K562 (cell line): Measurements from ENCODE around the gene NBEAL2. TPM values are rescaled to one million over a fixed set of nuclear protein-coding genes. Genes with fewer than 3 reads are reported as not detected.
A peak's percentile ranks its signal among the peaks of the same experiment; 100 is the strongest.

Experiments used
- CREBBP ChIP-seq: IDR thresholded peaks from one replicate; pipeline ENCODE4 v1.6.1; 2012; ENCODE audit warnings: low read depth, mild to moderate bottlenecking, control low read depth, inconsistent platforms, low read length
- EP400 ChIP-seq: fragments of 450-650 bp; IDR thresholded peaks from 2 replicates; pipeline ENCODE4 v1.6.1; 2017; ENCODE audit warnings: antibody characterized with exemption, mild to moderate bottlenecking, moderate library complexity
- HDAC1 ChIP-seq, 2 experiments: fragments of 450-650 bp; IDR thresholded peaks; 2 replicates each; pipeline ENCODE4 v1.6.1; 2016 to 2017; ENCODE audit warnings: inconsistent platforms in 1 of 2, mild to moderate bottlenecking in 1 of 2, moderate library complexity in 1 of 2
- PPARD ChIP-seq: fragments of 250-450 bp; sonication (Bioruptor Pico); IDR thresholded peaks from 2 replicates; pipeline ENCODE4 v1.8.0; 2022; ENCODE audit warnings: inconsistent platforms, mild to moderate bottlenecking, moderate library complexity
- RUNX1 ChIP-seq: sonication (generic); IDR thresholded peaks from 2 replicates; pipeline ENCODE4 v1.6.1; 2016; ENCODE audit warnings: antibody characterized with exemption, low read depth
- TFAM ChIP-seq: fragments of 250-450 bp; sonication (Bioruptor Pico); conservative IDR thresholded peaks from 2 replicates; pipeline ENCODE4 v1.5.0; 2021; ENCODE audit warnings: mild to moderate bottlenecking, moderate library complexity
- ZNF3 ChIP-seq: fragments of 250-450 bp; sonication (Bioruptor Pico); IDR thresholded peaks from 2 replicates; pipeline ENCODE4 v1.5.0; 2021; ENCODE audit warnings: mild to moderate bottlenecking, moderate library complexity
- polyA plus RNA-seq, 8 experiments: library from polyadenylated mRNA; depleted of rRNA in 4 of 8; stranded (reverse) in 5 of 8; unstranded in 3 of 8; fragments of >200 nt; fragmentation: Nextera tagmentation in 2 of 8; fragmentation: Illumina TruSeq in 1 of 8; extraction: Ambion mirVana in 2 of 8; extraction: Trizol in 1 of 8; gene quantifications; 2 replicates each; pipeline versions ENCODE4 v1.2.1 to v1.2.3, GENCODE V29; 2011 to 2014; ENCODE audit warnings: inconsistent platforms in 1 of 8, missing spikeins in 1 of 8
- total RNA-seq, 7 experiments: library from RNA; depleted of rRNA in 6 of 7; stranded (reverse); fragments of >200 nt in 6 of 7; fragmentation: Illumina TruSeq in 2 of 7; extraction: Trizol in 2 of 7; gene quantifications; 2 replicates each; pipeline versions ENCODE4 v1.2.1 to v1.2.3, GENCODE V29; 2011 to 2021; ENCODE audit warnings: low replicate concordance in 1 of 7
- TF ChIP-seq, protein P1 (sequence below), 3 experiments: fragments of 200-800 bp in 1 of 3; sonication (Bioruptor generic) in 1 of 3; sonication (generic) in 1 of 3; formaldehyde crosslinking in 1 of 3; IDR thresholded peaks; 2 replicates each; pipeline versions ENCODE4 v1.6.1 to v1.8.0; 2016 to 2022; ENCODE audit warnings: mild to moderate bottlenecking in 2 of 3, missing compliant biosample characterization in 2 of 3, missing genetic modification characterization in 2 of 3, missing genetic modification reagents in 1 of 3
- TF ChIP-seq, protein P2 (sequence below): fragments of 200-600 bp; sonication (generic); IDR thresholded peaks from one replicate; pipeline ENCODE4 v1.6.1; 2012; ENCODE audit warnings: mild to moderate bottlenecking, low read depth, low read length, inconsistent platforms
- TF ChIP-seq, protein P3 (sequence below): fragments of 250-450 bp; sonication (Bioruptor Pico); IDR thresholded peaks from 2 replicates; pipeline ENCODE4 v1.5.0; 2021
- TF ChIP-seq, protein P4 (sequence below): fragments of 450-650 bp; IDR thresholded peaks from one replicate; pipeline ENCODE4 v1.6.1; 2018; ENCODE audit warnings: mild to moderate bottlenecking, moderate library complexity; ENCODE audit not compliant: partially characterized antibody

The NBEAL2 gene
- total and polyA plus RNA-seq, 9 of the 15 experiments (the other 6 are each of a cell fraction or from before 2014, with no cell fraction given): 0.06 to 114 (median 29.6) TPM

DNA sequence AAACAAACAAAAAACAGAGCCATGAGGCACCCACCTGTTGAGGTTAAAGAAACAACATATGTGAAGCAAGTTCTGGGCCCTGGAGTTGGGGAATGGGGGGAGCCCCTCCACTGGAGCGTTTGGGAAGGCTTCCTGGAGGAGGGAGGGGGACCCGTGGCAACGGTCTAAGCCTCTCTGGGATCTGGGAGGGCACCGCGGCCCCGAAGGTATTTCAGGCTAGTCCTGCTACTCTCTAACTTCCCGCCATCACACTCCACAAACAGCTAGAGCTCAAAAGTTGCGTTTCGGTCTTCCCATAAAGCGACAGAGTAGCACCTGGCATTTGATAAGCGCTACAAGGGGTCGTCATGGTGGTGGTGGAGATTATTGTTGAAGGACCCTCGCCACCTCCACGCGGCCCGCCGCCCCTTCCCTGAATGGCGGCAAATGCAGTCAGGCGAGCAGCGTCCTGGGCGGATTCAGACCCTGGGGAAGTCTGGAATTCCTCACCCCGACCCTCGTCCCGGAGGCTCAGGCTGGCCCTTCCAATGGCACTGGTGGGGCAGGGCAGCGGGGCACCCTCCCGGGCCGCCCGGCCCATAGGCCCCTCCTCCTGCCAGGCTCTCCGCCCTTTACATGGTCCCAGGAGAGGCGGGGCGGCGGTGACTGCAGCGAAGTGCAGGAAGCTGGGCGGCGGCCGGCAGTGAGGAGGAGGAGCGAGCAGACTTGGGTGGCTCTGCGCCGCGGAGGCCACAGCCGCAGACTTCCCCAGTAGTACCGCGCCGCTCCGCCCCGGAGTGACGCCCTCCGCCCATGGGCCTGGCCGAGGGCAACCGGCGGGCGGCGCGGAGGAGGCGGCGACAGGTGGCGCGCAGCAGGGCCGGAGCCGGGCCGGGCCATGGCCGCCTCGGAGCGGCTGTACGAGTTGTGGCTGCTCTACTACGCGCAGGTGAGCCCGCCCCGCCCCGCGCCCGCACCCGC, at the start of gene NBEAL2 (continued):
- TF ChIP-seq, protein P1, sequence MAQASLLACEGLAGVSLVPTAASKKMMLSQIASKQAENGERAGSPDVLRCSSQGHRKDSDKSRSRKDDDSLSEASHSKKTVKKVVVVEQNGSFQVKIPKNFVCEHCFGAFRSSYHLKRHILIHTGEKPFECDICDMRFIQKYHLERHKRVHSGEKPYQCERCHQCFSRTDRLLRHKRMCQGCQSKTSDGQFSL (CRISPR knock-in tag; IDR thresholded peaks at IDR 0.05): no peak; the same call in 1 of the 2 replicates
- TF ChIP-seq, protein P1 (tag; IDR thresholded peaks at IDR 0.05): no peak
- TF ChIP-seq RUNX1 (no peak), ZNF3 (no peak), HDAC1 (IDR thresholded peaks at IDR 0.05) (peak in 1 of 2 experiments; percentile 62; a peak in 2 of 4 replicates), CREBBP (no peak), PPARD (CRISPR knock-in tag) (no peak), EP400 (no peak), TFAM (CRISPR knock-in tag) (no peak)
- TF ChIP-seq, protein P2, sequence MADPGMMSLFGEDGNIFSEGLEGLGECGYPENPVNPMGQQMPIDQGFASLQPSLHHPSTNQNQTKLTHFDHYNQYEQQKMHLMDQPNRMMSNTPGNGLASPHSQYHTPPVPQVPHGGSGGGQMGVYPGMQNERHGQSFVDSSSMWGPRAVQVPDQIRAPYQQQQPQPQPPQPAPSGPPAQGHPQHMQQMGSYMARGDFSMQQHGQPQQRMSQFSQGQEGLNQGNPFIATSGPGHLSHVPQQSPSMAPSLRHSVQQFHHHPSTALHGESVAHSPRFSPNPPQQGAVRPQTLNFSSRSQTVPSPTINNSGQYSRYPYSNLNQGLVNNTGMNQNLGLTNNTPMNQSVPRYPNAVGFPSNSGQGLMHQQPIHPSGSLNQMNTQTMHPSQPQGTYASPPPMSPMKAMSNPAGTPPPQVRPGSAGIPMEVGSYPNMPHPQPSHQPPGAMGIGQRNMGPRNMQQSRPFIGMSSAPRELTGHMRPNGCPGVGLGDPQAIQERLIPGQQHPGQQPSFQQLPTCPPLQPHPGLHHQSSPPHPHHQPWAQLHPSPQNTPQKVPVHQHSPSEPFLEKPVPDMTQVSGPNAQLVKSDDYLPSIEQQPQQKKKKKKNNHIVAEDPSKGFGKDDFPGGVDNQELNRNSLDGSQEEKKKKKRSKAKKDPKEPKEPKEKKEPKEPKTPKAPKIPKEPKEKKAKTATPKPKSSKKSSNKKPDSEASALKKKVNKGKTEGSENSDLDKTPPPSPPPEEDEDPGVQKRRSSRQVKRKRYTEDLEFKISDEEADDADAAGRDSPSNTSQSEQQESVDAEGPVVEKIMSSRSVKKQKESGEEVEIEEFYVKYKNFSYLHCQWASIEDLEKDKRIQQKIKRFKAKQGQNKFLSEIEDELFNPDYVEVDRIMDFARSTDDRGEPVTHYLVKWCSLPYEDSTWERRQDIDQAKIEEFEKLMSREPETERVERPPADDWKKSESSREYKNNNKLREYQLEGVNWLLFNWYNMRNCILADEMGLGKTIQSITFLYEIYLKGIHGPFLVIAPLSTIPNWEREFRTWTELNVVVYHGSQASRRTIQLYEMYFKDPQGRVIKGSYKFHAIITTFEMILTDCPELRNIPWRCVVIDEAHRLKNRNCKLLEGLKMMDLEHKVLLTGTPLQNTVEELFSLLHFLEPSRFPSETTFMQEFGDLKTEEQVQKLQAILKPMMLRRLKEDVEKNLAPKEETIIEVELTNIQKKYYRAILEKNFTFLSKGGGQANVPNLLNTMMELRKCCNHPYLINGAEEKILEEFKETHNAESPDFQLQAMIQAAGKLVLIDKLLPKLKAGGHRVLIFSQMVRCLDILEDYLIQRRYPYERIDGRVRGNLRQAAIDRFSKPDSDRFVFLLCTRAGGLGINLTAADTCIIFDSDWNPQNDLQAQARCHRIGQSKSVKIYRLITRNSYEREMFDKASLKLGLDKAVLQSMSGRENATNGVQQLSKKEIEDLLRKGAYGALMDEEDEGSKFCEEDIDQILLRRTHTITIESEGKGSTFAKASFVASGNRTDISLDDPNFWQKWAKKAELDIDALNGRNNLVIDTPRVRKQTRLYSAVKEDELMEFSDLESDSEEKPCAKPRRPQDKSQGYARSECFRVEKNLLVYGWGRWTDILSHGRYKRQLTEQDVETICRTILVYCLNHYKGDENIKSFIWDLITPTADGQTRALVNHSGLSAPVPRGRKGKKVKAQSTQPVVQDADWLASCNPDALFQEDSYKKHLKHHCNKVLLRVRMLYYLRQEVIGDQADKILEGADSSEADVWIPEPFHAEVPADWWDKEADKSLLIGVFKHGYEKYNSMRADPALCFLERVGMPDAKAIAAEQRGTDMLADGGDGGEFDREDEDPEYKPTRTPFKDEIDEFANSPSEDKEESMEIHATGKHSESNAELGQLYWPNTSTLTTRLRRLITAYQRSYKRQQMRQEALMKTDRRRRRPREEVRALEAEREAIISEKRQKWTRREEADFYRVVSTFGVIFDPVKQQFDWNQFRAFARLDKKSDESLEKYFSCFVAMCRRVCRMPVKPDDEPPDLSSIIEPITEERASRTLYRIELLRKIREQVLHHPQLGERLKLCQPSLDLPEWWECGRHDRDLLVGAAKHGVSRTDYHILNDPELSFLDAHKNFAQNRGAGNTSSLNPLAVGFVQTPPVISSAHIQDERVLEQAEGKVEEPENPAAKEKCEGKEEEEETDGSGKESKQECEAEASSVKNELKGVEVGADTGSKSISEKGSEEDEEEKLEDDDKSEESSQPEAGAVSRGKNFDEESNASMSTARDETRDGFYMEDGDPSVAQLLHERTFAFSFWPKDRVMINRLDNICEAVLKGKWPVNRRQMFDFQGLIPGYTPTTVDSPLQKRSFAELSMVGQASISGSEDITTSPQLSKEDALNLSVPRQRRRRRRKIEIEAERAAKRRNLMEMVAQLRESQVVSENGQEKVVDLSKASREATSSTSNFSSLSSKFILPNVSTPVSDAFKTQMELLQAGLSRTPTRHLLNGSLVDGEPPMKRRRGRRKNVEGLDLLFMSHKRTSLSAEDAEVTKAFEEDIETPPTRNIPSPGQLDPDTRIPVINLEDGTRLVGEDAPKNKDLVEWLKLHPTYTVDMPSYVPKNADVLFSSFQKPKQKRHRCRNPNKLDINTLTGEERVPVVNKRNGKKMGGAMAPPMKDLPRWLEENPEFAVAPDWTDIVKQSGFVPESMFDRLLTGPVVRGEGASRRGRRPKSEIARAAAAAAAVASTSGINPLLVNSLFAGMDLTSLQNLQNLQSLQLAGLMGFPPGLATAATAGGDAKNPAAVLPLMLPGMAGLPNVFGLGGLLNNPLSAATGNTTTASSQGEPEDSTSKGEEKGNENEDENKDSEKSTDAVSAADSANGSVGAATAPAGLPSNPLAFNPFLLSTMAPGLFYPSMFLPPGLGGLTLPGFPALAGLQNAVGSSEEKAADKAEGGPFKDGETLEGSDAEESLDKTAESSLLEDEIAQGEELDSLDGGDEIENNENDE: no peak
- TF ChIP-seq, protein P3, sequence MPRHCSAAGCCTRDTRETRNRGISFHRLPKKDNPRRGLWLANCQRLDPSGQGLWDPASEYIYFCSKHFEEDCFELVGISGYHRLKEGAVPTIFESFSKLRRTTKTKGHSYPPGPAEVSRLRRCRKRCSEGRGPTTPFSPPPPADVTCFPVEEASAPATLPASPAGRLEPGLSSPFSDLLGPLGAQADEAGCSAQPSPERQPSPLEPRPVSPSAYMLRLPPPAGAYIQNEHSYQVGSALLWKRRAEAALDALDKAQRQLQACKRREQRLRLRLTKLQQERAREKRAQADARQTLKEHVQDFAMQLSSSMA: no peak
- TF ChIP-seq, protein P4, sequence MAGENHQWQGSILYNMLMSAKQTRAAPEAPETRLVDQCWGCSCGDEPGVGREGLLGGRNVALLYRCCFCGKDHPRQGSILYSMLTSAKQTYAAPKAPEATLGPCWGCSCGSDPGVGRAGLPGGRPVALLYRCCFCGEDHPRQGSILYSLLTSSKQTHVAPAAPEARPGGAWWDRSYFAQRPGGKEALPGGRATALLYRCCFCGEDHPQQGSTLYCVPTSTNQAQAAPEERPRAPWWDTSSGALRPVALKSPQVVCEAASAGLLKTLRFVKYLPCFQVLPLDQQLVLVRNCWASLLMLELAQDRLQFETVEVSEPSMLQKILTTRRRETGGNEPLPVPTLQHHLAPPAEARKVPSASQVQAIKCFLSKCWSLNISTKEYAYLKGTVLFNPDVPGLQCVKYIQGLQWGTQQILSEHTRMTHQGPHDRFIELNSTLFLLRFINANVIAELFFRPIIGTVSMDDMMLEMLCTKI: no peak
